Erythroblast (primary cell): ENCODE results near the gene ATXN10.

ENCODE experiments used
- DNase-seq, 2 experiments: peaks; one replicate each; lab custom pipeline; 2025; lab: John Stamatoyannopoulos, UW
- GATA1 ChIP-seq: IDR thresholded peaks from 2 replicates; pipeline ENCODE4 v1.6.1; 2011; ENCODE audit warnings: low read depth, mild to moderate bottlenecking, control low read depth, low read length, moderate library complexity
- POLR2A ChIP-seq: IDR thresholded peaks from 2 replicates; pipeline ENCODE4 v1.6.1; 2011; ENCODE audit warnings: mild to moderate bottlenecking, low read length

ATXN10 gene

GRCh38 chr22:45726081-45726480 is 54.4 kb downstream of the ATXN10 start:
- TF ChIP-seq POLR2A: no peak
- TF ChIP-seq GATA1: no peak
- no peak for DNase-seq

GRCh38 chr22:45731041-45731797 is 59.6 kb downstream of the ATXN10 start:
- TF ChIP-seq GATA1: no peak
- no peak for TF ChIP-seq POLR2A

GRCh38 chr22:45731798-45732495 is 60.3 kb downstream of the ATXN10 start:
- TF ChIP-seq POLR2A (no peak), GATA1 (no peak)
- no peak for DNase-seq

More at GRCh38 chr22:45731041-45731797, 59.6 kb downstream of the ATXN10 start:
- no peak for DNase-seq

DNA sequence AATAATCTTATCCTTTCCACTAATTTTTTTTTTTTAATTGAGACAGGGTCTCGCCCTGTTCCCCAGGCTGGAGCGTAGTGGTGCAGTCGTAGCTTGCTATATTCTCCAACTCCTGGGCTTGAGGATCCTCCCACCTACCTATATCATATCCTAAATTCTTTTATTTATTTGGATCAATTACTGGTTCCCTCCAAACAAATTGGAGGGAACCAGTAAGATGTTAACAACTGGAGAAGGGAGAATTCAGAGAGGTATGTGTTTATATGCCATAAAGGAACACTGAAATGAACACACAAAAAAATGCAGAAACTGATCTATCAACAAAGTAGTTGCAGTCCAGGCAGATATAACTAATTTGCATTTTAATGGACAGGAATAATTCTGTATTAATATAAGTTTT is 63.6 kb downstream of the ATXN10 start:
- TF ChIP-seq GATA1 (no peak), POLR2A (no peak)
- DNase-seq: no peak

- TF ChIP-seq POLR2A (no peak), GATA1 (no peak)
- no peak for DNase-seq
Measured at GRCh38 chr22:45738206-45738605, 66.6 kb downstream of the ATXN10 start.

DNA sequence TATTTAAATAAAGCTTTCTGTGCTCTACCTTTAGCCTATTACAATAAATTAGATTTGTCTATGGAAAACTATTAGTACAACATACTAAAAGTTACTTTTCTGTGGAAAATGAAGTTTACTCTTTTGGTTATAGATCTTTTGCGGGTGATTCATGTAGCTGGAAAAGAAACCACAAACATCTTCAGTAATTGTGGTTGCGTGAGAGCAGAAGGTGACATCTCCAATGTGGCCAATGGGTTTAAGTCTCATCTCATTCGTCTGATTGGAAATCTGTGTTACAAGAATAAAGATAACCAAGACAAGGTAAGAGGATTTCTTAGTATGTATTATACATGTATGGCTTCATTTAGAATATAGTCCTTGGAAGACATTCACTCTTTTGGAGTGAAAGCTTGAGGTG is 68.6 kb downstream of the ATXN10 start:
- TF ChIP-seq GATA1: no peak
- TF ChIP-seq POLR2A: no peak
- no peak for DNase-seq

DNA sequence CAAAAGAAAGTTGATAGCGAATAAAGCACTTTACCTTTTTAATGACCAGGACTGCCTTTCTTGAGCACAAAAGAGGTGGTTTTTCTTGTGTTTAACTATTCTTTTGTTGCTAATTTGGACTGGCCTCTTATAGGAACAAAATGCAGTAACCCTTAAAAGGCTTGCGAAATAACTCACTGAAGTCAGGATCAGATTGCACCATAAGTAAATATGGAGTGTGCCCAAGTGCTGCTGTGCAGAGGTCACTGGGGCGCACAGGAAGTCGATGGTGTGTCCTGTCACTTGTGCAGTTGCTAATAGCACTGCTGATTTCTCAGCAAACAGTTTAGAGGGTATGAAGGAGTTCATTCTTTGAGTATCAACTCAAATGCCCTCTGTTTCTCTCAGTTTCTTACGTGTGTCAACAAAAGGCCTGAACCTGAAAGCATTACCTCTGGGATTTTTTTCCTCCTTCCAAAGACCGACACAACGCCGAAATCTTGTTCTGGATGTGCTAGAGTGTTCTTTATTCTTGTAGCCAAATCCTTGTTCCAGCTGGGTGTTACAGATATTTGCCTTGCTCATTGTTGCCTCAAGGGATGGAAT is 71.3 kb downstream of the ATXN10 start:
- TF ChIP-seq GATA1 (no peak), POLR2A (no peak)

GRCh38 chr22:45743687-45744086 is 72.1 kb downstream of the ATXN10 start:
- no peak for DNase-seq
- TF ChIP-seq POLR2A: no peak
- no peak for TF ChIP-seq GATA1

More for the DNA sequence above, 71.3 kb downstream of the ATXN10 start:
- no peak for DNase-seq

DNA sequence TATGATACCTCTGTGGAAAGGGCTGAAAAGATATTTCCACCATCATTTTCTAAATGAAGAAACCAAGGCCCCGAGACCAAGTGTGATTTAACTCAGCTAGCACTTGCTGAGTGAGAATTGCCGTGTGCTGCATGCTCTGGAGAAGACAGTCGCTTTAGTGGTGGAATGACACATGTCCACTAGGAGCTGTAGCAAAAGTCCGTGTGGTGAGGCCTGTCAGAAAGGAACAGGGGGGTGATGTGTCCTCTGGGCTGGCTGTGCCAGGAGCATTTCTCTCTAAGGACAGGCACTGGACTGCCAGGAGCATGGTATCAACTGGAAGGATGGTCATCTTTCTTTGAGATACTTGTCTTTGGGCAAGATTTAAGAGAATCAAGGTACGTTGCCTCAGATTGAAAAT is 72.8 kb downstream of the ATXN10 start:
- no peak for DNase-seq
- TF ChIP-seq POLR2A (no peak), GATA1 (no peak)

DNA sequence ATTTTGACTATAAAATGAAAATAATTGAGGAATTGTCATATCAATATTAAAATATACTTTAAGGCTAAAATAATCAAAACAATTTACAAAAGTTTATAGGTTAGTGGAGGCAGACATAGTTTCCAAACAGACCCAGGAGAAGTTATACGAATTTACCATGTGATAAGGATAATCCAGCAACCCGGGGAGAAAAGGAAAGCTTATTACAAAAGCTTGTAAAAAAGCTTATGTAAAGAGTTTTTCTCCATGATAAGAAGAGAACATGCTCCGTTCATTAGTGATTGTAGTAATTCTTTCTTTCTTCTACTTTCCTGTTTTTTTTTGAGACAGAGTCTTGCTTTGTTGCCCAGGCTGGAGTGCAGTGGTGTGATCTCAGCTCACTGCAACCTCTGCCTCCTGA is 79.0 kb downstream of the ATXN10 start:
- TF ChIP-seq POLR2A (no peak), GATA1 (no peak)

GRCh38 chr22:45752036-45752435 is 80.4 kb downstream of the ATXN10 start:
- no peak for DNase-seq
- TF ChIP-seq GATA1 (no peak), POLR2A (no peak)

More for the DNA sequence above, 79.0 kb downstream of the ATXN10 start:
- no peak for DNase-seq

- TF ChIP-seq GATA1 (no peak), POLR2A (no peak)
- DNase-seq: no peak
Measured at GRCh38 chr22:45754822-45755221, 83.2 kb downstream of the ATXN10 start.

GRCh38 chr22:45756558-45756957 is 84.9 kb downstream of the ATXN10 start:
- no peak for DNase-seq
- TF ChIP-seq GATA1 (no peak), POLR2A (no peak)

- DNase-seq: no peak
- no peak for TF ChIP-seq POLR2A
- no peak for TF ChIP-seq GATA1
Measured at GRCh38 chr22:45757068-45757467, 85.4 kb downstream of the ATXN10 start.

GRCh38 chr22:45757936-45758335 is 86.3 kb downstream of the ATXN10 start:
- TF ChIP-seq POLR2A (no peak), GATA1 (no peak)
- DNase-seq: no peak

DNA sequence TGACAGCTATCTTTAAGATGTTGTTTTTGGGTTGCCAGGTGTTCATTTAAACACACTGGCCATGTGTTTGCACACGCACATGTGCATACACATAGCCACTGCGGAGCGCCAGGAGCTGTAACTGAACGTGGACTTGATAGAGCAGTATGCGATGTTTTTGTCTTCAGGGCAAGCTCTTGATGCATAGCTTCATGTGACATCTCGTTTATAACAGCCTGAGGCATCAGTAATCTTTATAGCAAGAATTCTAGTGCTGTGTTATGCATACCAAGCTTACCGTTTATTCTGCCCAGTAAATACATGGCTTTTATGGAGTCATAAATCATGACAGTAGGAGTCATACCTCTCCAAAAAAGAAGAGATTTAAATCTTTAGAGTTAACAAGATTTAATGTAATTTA is 87.0 kb downstream of the ATXN10 start:
- DNase-seq: no peak
- TF ChIP-seq GATA1: no peak
- TF ChIP-seq POLR2A: no peak
